Measurements from ENCODE around the gene OR8H2.
"Not testable (repeated sequence)": the region's sequence is repeated elsewhere in the genome, so short reads cannot be mapped to it uniquely, and the experiment has no call there.

OR8H2 gene

GRCh38 chr11:56103210-56103737 is at the start of gene OR8H2:
OR8H2 (plus strand) TSS chr11:56103687; CDS start chr11:56105043, 1,356 bp downstream.
- no peak for DNase-seq (ENCODE audit: low read depth in 3 of 3)

- not testable (repeated sequence) for DNase-seq (ENCODE audit: low read depth in 3 of 3)
Observed at GRCh38 chr11:56056366-56056765, 47.1 kb upstream of the OR8H2 start.

- not testable (repeated sequence) for DNase-seq (ENCODE audit: low read depth in 3 of 3)
Observed at GRCh38 chr11:56057661-56058237, 45.7 kb upstream of the OR8H2 start.

GRCh38 chr11:56058260-56058780 is 45.2 kb upstream of the OR8H2 start:
- not testable (repeated sequence) for DNase-seq (ENCODE audit: low read depth in 3 of 3)

- DNase-seq (ENCODE audit: low read depth in 3 of 3) = no peak
Observed at GRCh38 chr11:56066980-56067379, 36.5 kb upstream of the OR8H2 start.

GRCh38 chr11:56089697-56090096 is 13.8 kb upstream of the OR8H2 start:
- no peak for DNase-seq (ENCODE audit: low read depth in 3 of 3)

GRCh38 chr11:56093008-56093407 is 10.5 kb upstream of the OR8H2 start, which contains the start of gene OR8I2:
OR8I2 (plus strand) TSS chr11:56093308; CDS start chr11:56093308, 0 bp downstream.
- DNase-seq (ENCODE audit: low read depth in 3 of 3) = no peak

GRCh38 chr11:56122073-56122472 is 18.6 kb downstream of the OR8H2 start, which contains the start of gene OR8H3:
OR8H3 (plus strand) TSS chr11:56122373; CDS start chr11:56122373, 0 bp downstream.
- DNase-seq (ENCODE audit: low read depth in 3 of 3) = no peak

GRCh38 chr11:56140151-56140661 is 36.7 kb downstream of the OR8H2 start, which contains the start of gene OR8J3:
OR8J3 (minus strand) TSS chr11:56140201; CDS start chr11:56137718, 2,483 bp downstream.
- DNase-seq (ENCODE audit: low read depth in 3 of 3) = no peak

GRCh38 chr11:56143681-56144080 is 40.2 kb downstream of the OR8H2 start:
- DNase-seq (ENCODE audit: low read depth in 3 of 3) = not testable (repeated sequence)

- DNase-seq (ENCODE audit: low read depth in 3 of 3) = no peak
Observed at GRCh38 chr11:56151376-56151775, 47.9 kb downstream of the OR8H2 start.

GRCh38 chr11:56152333-56152732 is 48.8 kb downstream of the OR8H2 start:
- no peak for DNase-seq (ENCODE audit: low read depth in 3 of 3)
